H1 (cell line): Measurements from ENCODE around the gene STKLD1. TPM values are rescaled to one million over a fixed set of nuclear protein-coding genes. Genes with fewer than 3 reads are reported as not detected.

ENCODE experiments used
- CTCF ChIA-PET: fragments of 300-600 bp; sonication (Branson Sonifier 250); formaldehyde crosslinking; loops from one replicate; lab custom pipeline; 2021; ENCODE audit not compliant: partially characterized antibody; lab: Charles Lee
- POLR2A ChIA-PET: fragments of 300-600 bp; sonication (Branson Sonifier 250); formaldehyde crosslinking; loops from one replicate; lab custom pipeline; 2021; ENCODE audit warnings: inconsistent platforms; ENCODE audit not compliant: partially characterized antibody; lab: Charles Lee
- DNase-seq, 2 experiments: peaks; one replicate each; pipeline versions ENCODE4 v3.0.0 to v3.0.0-alpha.2; 2010 to 2022; ENCODE audit warnings: low spot score in 2 of 2, low read depth in 1 of 2, mixed read lengths in 1 of 2
- FAIRE-seq: peaks from 2 replicates; lab custom pipeline; 2011; peaks lifted over from hg19 to GRCh38; lab: Jason Lieb, UNC
- H2AFZ ChIP-seq: 2 replicates; pipeline ENCODE4 v1.8.1; 2012; ENCODE audit warnings: low read length, inconsistent platforms
- H2AK5ac ChIP-seq: 2 replicates; pipeline ENCODE4 v1.6.1; 2013; ENCODE audit warnings: low read depth, low read length
- H2BK120ac ChIP-seq: replicated peaks from 2 replicates; pipeline ENCODE3; 2013; ENCODE audit warnings: low read depth, low read length, inconsistent platforms
- H2BK12ac ChIP-seq: 2 replicates; pipeline ENCODE4 v1.6.1; 2013; ENCODE audit warnings: low read depth, low read length
- H2BK15ac ChIP-seq: 2 replicates; pipeline ENCODE4 v1.6.1; 2013; ENCODE audit warnings: low read length
- H2BK20ac ChIP-seq: 2 replicates; pipeline ENCODE4 v1.6.1; 2013; ENCODE audit warnings: low read length
- H2BK5ac ChIP-seq: 2 replicates; pipeline ENCODE4 v1.6.1; 2013; ENCODE audit warnings: low read depth, low read length
- H3K14ac ChIP-seq: 2 replicates; pipeline ENCODE4 v1.6.1; 2013; ENCODE audit warnings: inconsistent platforms; ENCODE audit not compliant: insufficient read length
- H3K18ac ChIP-seq: 2 replicates; pipeline ENCODE4 v1.6.1; 2013; ENCODE audit warnings: low read length; ENCODE audit errors: extremely low read depth
- H3K23ac ChIP-seq: 2 replicates; pipeline ENCODE4 v1.6.1; 2013; ENCODE audit warnings: inconsistent platforms; ENCODE audit not compliant: insufficient read length
- H3K23me2 ChIP-seq: 2 replicates; pipeline ENCODE4 v1.6.1; 2013; ENCODE audit warnings: low read depth, low read length
- H3K27ac ChIP-seq: 2 replicates; pipeline ENCODE4 v1.6.1; 2011; ENCODE audit warnings: low read depth, low read length, inconsistent platforms
- H3K27me3 ChIP-seq, 4 experiments: replicated peaks in 1 of 4; 1 replicate in 1 of 4; 2 replicates in 3 of 4; pipeline versions ENCODE4 v1.6.1 to v1.8.1; 2011 to 2013; ENCODE audit warnings: low read length in 3 of 4, mild to moderate bottlenecking in 3 of 4, inconsistent platforms in 2 of 4, mixed read lengths in 2 of 4, moderate library complexity in 1 of 4; ENCODE audit not compliant: control insufficient read depth in 3 of 4, insufficient read depth in 3 of 4; ENCODE audit errors: extremely low read depth in 1 of 4
- H3K36me3 ChIP-seq, 4 experiments: 2 replicates each; pipeline versions ENCODE4 v1.6.1 to v1.8.1; 2011 to 2013; ENCODE audit warnings: mild to moderate bottlenecking in 4 of 4, low read length in 3 of 4, moderate library complexity in 2 of 4, control low read depth in 1 of 4, inconsistent platforms in 1 of 4; ENCODE audit not compliant: insufficient read depth in 4 of 4, control insufficient read depth in 2 of 4
- H3K4ac ChIP-seq: replicated peaks from 2 replicates; pipeline ENCODE3; 2013; ENCODE audit warnings: low read length, low read depth, mixed read lengths, inconsistent platforms; ENCODE audit not compliant: insufficient read length
- H3K4me1 ChIP-seq, 4 experiments: replicated peaks in 1 of 4; 1 replicate in 1 of 4; 2 replicates in 3 of 4; pipeline versions ENCODE4 v1.6.1 to v1.8.1; 2011 to 2013; ENCODE audit warnings: low read length in 3 of 4, inconsistent platforms in 2 of 4, mixed read lengths in 1 of 4; ENCODE audit not compliant: insufficient read depth in 4 of 4, control insufficient read depth in 3 of 4
- H3K4me2 ChIP-seq, 2 experiments: 2 replicates each; pipeline versions ENCODE4 v1.6.1 to v1.8.1; 2011 to 2013; ENCODE audit warnings: low read depth in 2 of 2, low read length in 2 of 2, control low read depth in 1 of 2, inconsistent platforms in 1 of 2, mild to moderate bottlenecking in 1 of 2; ENCODE audit not compliant: insufficient read depth in 1 of 2
- H3K4me3 ChIP-seq, 4 experiments: fragments of 200-600, 300-600 bp in 1 of 4; sonication (generic), shearing (Covaris generic), sonication (Bioruptor Twin) in 1 of 4; 2 replicates each; pipeline versions ENCODE4 v1.5.1 to v1.8.1; 2011 to 2016; ENCODE audit warnings: low read length in 4 of 4, low read depth in 3 of 4, control low read depth in 2 of 4, inconsistent platforms in 2 of 4, mild to moderate bottlenecking in 2 of 4, mixed read lengths in 1 of 4, moderate library complexity in 1 of 4; ENCODE audit not compliant: insufficient read depth in 2 of 4; ENCODE audit errors: extremely low read depth in 1 of 4
- H3K56ac ChIP-seq: replicated peaks from 2 replicates; pipeline ENCODE3; 2013; ENCODE audit warnings: low read depth, mild to moderate bottlenecking, mixed read lengths, low read length, inconsistent platforms; ENCODE audit not compliant: insufficient read length
- H3K79me1 ChIP-seq: 2 replicates; pipeline ENCODE4 v1.6.1; 2013; ENCODE audit warnings: low read depth, low read length, control low read depth
- H3K79me2 ChIP-seq, 2 experiments: 2 replicates each; pipeline versions ENCODE4 v1.6.1 to v1.8.1; 2012 to 2013; ENCODE audit warnings: low read length in 2 of 2, mild to moderate bottlenecking in 2 of 2, inconsistent platforms in 1 of 2; ENCODE audit not compliant: insufficient read depth in 2 of 2, control insufficient read depth in 1 of 2
- H3K9ac ChIP-seq, 4 experiments: replicated peaks in 1 of 4; 1 replicate in 1 of 4; 2 replicates in 3 of 4; pipeline versions ENCODE4 v1.6.1 to v1.8.1; 2011 to 2013; ENCODE audit warnings: low read depth in 3 of 4, low read length in 3 of 4, control low read depth in 2 of 4, mild to moderate bottlenecking in 2 of 4, moderate library complexity in 2 of 4, inconsistent platforms in 1 of 4; ENCODE audit errors: extremely low read depth in 1 of 4
- H3K9me3 ChIP-seq, 2 experiments: 2 replicates each; pipeline versions ENCODE4 v1.6.1 to v1.8.1; 2012 to 2013; ENCODE audit warnings: mild to moderate bottlenecking in 2 of 2, moderate library complexity in 2 of 2, control low read depth in 1 of 2, inconsistent platforms in 1 of 2, low read depth in 1 of 2, low read length in 1 of 2, mixed read lengths in 1 of 2; ENCODE audit not compliant: insufficient read depth in 2 of 2
- H4K20me1 ChIP-seq, 2 experiments: replicated peaks in 1 of 2; 2 replicates each; pipeline versions ENCODE3 to v1.8.1; 2011 to 2013; ENCODE audit warnings: inconsistent platforms in 2 of 2, low read length in 2 of 2, mild to moderate bottlenecking in 1 of 2; ENCODE audit not compliant: insufficient read depth in 2 of 2, control insufficient read depth in 1 of 2
- H4K5ac ChIP-seq: 2 replicates; pipeline ENCODE4 v1.6.1; 2013; ENCODE audit warnings: low read length, low read depth, mixed read lengths, inconsistent platforms; ENCODE audit not compliant: insufficient read length
- H4K8ac ChIP-seq: 2 replicates; pipeline ENCODE4 v1.8.0; 2013; ENCODE audit warnings: mild to moderate bottlenecking, moderate library complexity, low read length, inconsistent platforms; ENCODE audit not compliant: insufficient read depth; ENCODE audit errors: extremely low read depth
- H4K91ac ChIP-seq: replicated peaks from 2 replicates; pipeline ENCODE3; 2013; ENCODE audit warnings: low read length, mixed read lengths, inconsistent platforms; ENCODE audit not compliant: insufficient read length
- GTF2F1 ChIP-seq: IDR thresholded peaks from 2 replicates; pipeline ENCODE4 v1.6.1; 2012; ENCODE audit warnings: low read depth, low read length, improper control_type of control experiment, borderline replicate concordance
- KDM4A ChIP-seq: IDR thresholded peaks from one replicate; pipeline ENCODE4 v1.7.1; 2012; ENCODE audit warnings: low read depth, mild to moderate bottlenecking, moderate library complexity, low read length, inconsistent platforms; ENCODE audit not compliant: severe bottlenecking
- POLR2A ChIP-seq, 2 experiments: IDR thresholded peaks; 1 replicate in 1 of 2; 2 replicates in 1 of 2; pipeline ENCODE4 v1.6.1; 2011; ENCODE audit warnings: low read depth in 2 of 2, low read length in 2 of 2, mild to moderate bottlenecking in 2 of 2; ENCODE audit errors: control extremely low read depth in 1 of 2
- POLR2AphosphoS5 ChIP-seq: IDR thresholded peaks from 2 replicates; pipeline ENCODE4 v1.6.1; 2011; ENCODE audit warnings: low read depth, low read length
- RNF2 ChIP-seq: fragments of 200-900, 300-1000 bp; sonication (generic); IDR thresholded peaks from 2 replicates; pipeline ENCODE4 v1.7.1; 2016; ENCODE audit warnings: borderline replicate concordance, low read depth, mild to moderate bottlenecking, antibody characterized with exemption, low read length; ENCODE audit not compliant: poor library complexity, severe bottlenecking; ENCODE audit errors: missing control alignments
- WGBS, 2 experiments: shearing (Covaris generic) in 1 of 2; methylation state at CpG; one replicate each; pipeline versions ENCODE4 v1.1.6 to v1.1.7; 2013 to 2015; ENCODE audit warnings: low lambda C conversion rate in 2 of 2, mixed read lengths in 2 of 2, inconsistent platforms in 1 of 2, low coverage in 1 of 2, missing lambda C conversion rate in 1 of 2; ENCODE audit not compliant: insufficient replicate concordance in 2 of 2, insufficient coverage in 1 of 2, insufficient read length in 1 of 2; ENCODE audit errors: extremely low coverage in 1 of 2, missing lambda C conversion rate in 1 of 2; 5-methylcytosine and 5-hydroxymethylcytosine counted together
- polyA plus RNA-seq, 7 experiments: library from polyadenylated mRNA; depleted of rRNA in 3 of 7; stranded (reverse) in 5 of 7; unstranded in 2 of 7; fragments of >200 nt in 5 of 7; fragments of 200-250 nt in 2 of 7; gene quantifications; 1 replicate in 5 of 7; 2 replicates in 1 of 7; 4 replicates in 1 of 7; pipeline versions ENCODE4 v1.2.1 to v1.2.3, GENCODE V29; 2011 to 2013; ENCODE audit warnings: missing spikeins in 2 of 7, mixed read lengths in 2 of 7
- total RNA-seq: library from RNA; stranded (reverse); fragmentation: NEBNext Ultra II Directional; extraction: Animal tissue kit (Norgen Biotek cat#: 25700); gene quantifications from 2 replicates; pipeline ENCODE4 v1.2.1, GENCODE V29; 2021

Gene STKLD1
- total and polyA plus RNA-seq, 2 of the 8 experiments (the other 6 are each of a cell fraction or from before 2014, with no cell fraction given), result 0.26 TPM; not detected in 1

- FAIRE-seq, result no peak
Observed at GRCh38 chr9:133327834-133328484, 48.2 kb upstream of the STKLD1 start.

More at GRCh38 chr9:133327834-133328484, 48.2 kb upstream of the STKLD1 start:
- no peaks in the 10 kb centered on the region for H3K27me3 ChIP-seq
- no peak overlapping the region for H3K9ac ChIP-seq
- H2BK5ac ChIP-seq, result peak overlapping the region; percentile 24; the same call in 1 of the 2 replicates
- peaks cover 10 to 16% of the 10 kb centered on the region in 2 experiments for H3K9me3 ChIP-seq
- TF ChIP-seq POLR2A (IDR thresholded peaks at IDR 0.05; ENCODE audit: control extremely low read depth in 1 of 2, low read depth in 2 of 2, low read length in 2 of 2), result peak in 1 of 2 experiments; percentile 48; a peak in 1 of 3 replicates
- TF ChIP-seq KDM4A, result no peak
- TF ChIP-seq RNF2, result no peak
- TF ChIP-seq POLR2AphosphoS5, result peak; percentile 50; the same call in 1 of the 2 replicates
- TF ChIP-seq GTF2F1, result no peak
- peaks cover 11 to 27% (median 24%) of the 10 kb centered on the region in 4 experiments for H3K36me3 ChIP-seq
- H4K20me1 ChIP-seq, result peaks cover 2 to 10% of the 10 kb centered on the region in 2 experiments
- 91% methylated on average over 10 of the region's 10 CpGs; no CpG with 5 or more reads in 1 of the 2 experiments for WGBS, 2 experiments
- H2BK120ac ChIP-seq, result peak overlapping the region; percentile 33
- H3K18ac ChIP-seq, result no peak overlapping the region
- no peak overlapping the region for H2BK20ac ChIP-seq
- no peaks in the 10 kb centered on the region; the same call in 1 of the 2 replicates for H3K79me1 ChIP-seq
- H4K91ac ChIP-seq, result no peak overlapping the region
- no peaks in the 10 kb centered on the region for H3K79me2 ChIP-seq
- no peak overlapping the region for H4K8ac ChIP-seq
- H3K14ac ChIP-seq, result no peak overlapping the region
- no peak overlapping the region for H3K4ac ChIP-seq
- no peak for DNase-seq
- H3K56ac ChIP-seq, result no peak overlapping the region
- ChIA-PET POLR2A (no interaction called here), CTCF (interaction anchor here (0.8 to 4.2 kb wide), 6 partner anchors 89 to 356 kb away, joined by 3 to 25 read pairs (median 4); no protein-coding TSS in a partner anchor)
- H2BK15ac ChIP-seq, result no peak overlapping the region
- no peaks in the 10 kb centered on the region for H3K4me1 ChIP-seq
- no peaks in the 10 kb centered on the region for H3K23me2 ChIP-seq
- H3K4me2 ChIP-seq, result no peak overlapping the region
- H3K4me3 ChIP-seq, result no peak overlapping the region
- 0 out of 2 replicates have a peak overlapping the region, but pooled peaks have one; percentile 9 for H2BK12ac ChIP-seq
- H3K23ac ChIP-seq, result no peak overlapping the region
- H4K5ac ChIP-seq, result no peak overlapping the region
- H2AFZ ChIP-seq, result no peak overlapping the region
- H2AK5ac ChIP-seq, result no peak overlapping the region
- no peak overlapping the region for H3K27ac ChIP-seq
